ENCODE data around the gene STX8.
A peak's percentile ranks its signal among the peaks of the same experiment; 100 is the strongest.

STX8 gene

DNA sequence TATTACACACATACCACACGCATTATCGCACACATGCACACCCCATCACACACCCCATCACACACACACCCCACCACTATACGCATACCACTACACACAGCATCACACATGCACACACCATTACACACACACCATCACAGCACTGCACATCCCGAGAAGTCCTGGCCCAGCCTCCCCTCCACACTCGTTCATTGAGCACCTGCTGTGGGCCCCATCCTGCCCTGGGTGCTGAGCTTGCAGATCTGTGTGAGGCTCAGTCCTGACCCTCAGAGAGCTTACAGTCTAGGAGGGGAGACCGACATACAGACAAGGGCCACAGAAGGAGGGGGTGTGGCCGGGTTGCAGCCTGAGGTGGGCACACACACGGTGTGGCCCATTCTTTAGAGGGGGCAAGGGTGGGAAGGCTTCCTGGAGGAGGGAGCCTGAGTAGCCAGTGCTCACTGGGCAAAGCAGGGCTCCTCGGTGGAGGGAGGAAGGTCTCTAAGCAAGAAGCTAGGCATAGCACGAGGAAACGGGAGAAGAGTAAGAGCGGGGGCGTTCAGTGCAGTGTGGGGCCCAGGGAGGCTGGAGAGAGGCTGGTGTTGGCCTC, 347.7 kb downstream of the STX8 start:
- DNase-seq (ENCODE audit: low spot score), result no peak

DNA sequence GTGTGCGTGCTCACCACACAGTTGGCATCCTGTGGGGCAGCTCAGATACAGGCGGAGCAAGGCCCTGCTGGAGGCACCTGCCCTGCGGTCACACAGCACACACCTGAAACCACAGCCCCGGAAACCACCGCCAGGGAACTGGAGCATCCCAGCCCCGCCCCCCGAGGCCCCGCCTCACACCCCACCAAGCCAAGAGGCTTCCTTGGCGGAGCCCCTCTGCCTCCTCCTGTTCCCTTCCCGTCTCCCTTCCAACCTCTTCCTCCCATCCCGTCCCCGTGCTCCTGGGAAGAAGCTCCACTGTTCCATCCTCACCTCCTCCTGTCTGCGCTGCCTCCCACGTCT, 348.9 kb downstream of the STX8 start:
- no peak for DNase-seq (ENCODE audit: low spot score)

DNA sequence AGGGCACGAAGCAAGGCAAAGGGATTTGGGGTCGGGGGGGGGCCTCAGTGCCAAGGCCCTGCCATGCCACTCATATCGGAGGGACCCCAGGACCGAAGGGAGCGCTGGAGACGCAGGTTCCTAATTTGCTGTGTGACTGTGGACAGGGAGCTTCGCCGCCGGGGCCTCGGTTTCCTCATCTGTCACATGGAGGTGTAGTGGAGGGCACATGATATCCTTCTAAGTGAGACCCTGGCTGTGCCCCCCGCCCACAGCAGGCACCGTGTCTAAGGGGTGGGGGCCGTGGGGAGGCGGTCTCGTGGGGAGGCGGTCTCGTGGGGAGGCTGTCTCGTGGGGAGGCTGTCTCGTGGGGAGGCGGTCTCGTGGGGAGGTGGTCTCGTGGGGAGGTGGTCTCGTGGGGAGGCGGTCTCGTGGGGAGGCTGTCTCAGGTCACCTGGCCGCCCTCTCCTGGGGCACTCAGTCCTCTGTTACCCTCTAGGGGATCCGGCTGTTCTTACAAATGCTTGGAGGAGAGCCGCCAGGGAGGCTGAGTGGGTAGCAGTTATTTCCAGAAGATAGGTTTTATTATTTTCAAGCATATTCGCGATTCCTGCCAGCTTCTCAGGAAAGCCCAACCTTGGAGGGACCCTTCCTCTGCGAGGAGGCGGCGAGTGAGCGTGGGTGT, 349.4 kb downstream of the STX8 start:
- DNase-seq (ENCODE audit: low spot score), result no peak

DNA sequence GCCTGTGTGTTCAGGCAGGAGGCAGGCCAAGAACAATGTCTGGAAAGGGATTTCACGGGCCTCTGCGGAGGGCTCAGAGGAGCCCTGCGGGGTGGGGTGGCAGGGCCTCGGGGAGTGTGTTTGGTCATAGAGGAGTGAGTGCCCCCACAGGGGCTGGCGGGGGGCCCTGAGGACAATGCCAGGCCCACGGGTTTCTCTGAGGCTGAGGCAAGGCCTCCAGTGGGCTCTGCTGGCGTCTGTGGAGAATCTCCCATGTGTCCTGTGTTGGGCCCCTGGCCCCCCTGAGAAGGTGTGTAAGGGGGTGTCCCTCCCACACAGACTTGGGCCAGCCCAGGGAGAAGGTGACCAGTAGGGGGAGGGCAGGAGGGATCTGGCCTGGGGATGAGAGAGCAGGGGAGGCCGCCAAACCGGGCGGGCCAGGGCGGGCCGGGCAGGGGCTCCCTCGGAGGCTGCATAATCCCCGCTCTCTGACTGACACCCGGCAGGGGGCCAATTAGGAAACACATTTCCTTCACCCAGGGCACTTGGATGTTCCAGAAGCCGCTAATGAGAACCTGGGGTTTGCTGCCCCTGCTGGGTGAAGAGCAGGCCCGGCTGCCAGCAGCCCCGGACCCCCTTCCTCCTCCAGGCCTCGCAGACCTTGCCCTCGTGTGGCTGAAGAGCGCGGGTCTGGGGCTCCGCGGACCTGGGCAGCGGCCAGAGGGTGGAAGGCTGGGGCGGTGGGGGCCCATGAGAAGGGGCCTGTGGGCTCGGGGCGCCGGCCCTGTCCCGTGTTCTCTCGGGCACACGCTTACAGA, 350.1 kb downstream of the STX8 start:
- no peak for DNase-seq (ENCODE audit: low spot score)

DNA sequence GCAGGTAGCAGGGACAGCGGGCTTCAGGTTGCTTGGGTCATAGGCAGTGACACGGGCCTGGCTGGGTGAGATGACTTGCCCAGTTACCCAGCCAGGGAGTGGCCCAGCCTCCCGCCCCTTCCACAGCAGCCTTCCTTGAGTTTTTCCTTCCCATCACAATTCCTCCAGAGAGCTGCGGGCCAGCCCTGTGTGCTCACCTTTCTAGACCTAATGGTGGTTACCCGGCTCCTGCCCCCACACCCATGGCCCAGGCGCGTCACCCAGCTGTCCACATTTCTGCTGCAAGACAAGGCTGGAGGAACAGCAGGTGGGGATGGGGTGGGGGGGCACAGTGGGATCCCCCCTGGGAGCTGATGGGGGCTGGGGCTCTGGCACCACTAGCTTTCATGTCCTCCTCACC, 351.1 kb downstream of the STX8 start:
- DNase-seq (ENCODE audit: low spot score), result no peak

DNA sequence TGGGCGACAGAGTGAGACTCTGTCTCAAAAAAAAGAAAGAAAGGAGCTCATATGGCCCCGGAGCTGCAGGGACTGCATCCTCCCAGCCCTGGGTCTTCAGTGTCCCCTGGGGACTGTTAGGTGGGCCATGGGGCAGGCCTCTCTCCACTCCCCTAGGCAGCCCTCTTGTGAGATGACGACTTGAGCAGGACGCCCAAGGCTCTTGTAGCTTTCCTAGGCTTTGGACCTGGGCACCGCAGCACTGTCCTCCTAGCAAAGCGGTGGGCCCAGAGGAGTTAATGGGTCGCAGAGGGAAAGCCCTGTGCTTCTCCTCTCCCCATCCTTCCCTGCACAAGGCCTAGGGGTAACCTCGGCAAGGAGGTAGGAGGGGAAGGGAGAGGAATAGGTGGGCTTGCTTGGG, 352.1 kb downstream of the STX8 start:
- DNase-seq (ENCODE audit: low spot score), result no peak

DNA sequence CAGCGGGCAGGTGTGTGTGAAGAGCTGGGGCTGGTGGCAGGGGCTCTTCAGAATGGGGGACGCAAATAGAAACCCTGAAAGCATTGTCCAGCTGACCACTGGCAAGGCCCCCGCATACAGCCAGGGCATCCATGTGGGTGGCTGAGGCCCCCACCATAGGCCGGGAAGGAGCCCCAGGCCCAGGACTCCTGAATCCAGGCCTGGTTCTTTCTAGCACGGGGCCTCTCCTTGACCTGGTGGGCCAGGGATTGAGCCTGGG, 353.8 kb downstream of the STX8 start:
- DNase-seq (ENCODE audit: low spot score), result no peak

DNA sequence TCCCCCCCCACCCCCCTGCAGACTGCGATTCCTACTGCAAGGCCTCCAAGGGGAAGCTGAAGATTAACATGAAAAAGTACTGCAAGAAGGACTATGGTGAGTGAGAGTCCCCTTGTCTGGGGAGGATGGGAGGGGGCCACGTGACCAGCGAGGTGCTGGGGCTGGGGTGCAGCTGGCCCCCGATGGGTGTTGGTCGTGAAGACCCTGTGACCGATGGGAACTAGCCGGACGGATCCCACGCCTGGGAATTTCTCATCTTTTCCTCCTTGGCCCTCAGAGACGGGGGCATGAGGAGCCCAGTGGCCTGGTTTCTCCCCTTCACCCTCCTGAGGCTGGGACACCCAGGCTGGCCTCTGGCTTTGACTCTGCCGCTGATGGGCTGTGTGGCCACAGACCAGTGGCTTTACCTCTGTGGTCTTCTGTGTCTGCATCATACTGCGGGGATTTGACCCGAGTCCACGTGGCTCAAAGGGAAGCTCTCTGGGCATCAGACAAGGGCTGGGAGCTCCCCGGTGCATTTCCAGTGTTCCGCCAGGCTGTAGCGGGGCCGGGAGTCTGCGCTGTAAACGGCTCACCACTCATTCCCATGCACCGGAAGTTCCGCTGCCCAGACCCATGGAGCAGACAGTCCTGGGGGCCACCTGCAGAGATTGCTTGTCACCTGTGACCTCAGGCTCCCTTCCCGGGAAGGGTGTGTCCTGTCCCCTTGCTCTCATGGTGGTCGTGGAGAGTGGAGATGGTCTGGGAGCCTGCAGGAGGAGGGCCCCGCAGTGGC, 354.3 kb downstream of the STX8 start:
- DNase-seq (ENCODE audit: low spot score), result no peak

DNA sequence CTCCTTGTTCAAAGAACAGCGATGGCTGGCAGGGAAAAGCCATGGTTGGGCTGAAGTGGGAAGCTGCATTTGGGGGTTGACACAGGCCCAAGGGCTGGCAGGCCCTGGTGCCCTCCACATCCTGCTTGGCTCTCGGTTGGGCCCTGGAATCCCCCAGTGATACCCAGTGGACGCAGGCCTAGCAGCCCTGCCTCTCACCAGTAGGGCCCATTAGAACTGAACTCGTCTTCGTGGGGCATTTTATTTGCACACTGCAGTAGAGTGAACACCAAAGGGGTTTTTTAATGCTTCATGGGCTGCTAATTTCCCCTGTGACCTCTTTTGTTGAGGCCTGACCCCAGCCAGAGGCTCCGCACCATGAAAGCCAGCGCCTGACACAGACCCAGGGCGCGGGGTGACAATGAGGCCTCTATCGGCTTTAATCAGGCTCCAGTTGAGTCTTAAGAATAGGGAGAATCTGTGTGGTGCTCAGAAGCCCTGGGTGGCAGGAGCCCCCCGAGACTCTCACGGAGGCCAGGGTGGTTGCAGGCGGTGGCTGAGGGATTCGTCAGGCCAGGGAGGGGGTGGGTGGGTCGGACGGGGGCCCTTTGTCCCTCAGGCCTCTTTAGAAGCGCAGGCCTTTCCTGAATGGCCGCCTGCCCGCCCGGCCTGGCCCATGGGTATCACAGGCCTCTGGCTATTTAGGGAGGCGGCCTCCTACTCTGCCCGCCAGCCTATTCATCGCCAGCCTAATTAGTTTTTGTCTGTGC, 355.0 kb downstream of the STX8 start:
- DNase-seq (ENCODE audit: low spot score), result no peak

DNA sequence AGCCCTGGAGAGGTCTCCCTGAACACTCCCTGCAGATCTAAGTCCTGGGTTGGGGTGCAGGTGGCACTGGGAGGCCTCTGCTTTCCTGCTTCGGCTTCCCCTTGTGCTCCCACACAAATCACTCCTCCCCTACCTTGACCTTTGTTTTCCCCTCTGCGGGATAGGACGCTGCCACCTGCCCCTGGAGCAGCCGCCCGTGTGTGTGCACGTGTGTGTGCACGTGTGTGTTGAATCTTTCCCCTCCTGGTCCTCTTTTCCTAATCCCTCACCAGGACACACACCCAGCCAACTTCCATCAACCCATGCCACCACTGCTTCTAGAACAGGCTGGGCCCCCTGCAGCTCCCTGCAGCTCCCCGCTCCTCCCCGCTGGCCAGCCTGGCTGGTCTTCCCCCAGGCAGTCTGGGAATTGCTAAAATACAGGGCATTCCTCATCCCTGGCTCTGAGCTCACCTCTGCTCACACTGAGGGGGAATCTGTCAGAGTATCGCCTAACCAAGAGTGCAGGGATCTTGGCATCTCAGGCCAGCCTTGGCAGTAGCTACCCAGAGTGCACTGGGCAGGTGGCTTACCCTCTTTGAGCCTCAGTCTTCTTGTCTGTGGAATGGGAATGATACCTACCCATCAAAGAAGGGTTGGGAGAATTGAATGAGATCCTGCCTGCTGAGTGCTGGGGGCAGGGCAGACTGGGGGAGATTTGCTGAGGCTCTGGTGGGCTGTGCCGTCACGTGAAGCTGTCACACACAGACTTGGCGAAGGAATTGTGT, 355.8 kb downstream of the STX8 start:
- DNase-seq (ENCODE audit: low spot score), result no peak

DNA sequence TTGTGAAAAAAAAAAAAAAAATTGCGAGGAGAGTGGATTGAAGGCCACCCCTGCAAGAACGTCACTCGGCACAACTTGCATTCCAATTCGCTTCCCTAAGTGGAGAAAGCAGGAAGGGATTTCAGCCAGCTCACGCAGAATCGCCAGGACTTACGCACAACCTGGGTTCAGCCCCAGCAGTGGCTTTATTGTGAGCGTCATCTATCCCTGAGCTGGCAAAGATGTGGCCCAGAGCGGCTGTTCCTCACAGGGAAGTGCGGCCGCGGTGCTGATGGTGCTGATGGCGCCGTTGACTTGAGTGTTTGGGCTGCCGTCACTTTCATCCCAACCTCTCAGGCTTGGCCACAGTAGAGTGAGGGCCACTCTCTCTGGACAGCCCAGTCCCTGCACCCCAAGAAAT, 356.7 kb downstream of the STX8 start:
- no peak for DNase-seq (ENCODE audit: low spot score)

DNA sequence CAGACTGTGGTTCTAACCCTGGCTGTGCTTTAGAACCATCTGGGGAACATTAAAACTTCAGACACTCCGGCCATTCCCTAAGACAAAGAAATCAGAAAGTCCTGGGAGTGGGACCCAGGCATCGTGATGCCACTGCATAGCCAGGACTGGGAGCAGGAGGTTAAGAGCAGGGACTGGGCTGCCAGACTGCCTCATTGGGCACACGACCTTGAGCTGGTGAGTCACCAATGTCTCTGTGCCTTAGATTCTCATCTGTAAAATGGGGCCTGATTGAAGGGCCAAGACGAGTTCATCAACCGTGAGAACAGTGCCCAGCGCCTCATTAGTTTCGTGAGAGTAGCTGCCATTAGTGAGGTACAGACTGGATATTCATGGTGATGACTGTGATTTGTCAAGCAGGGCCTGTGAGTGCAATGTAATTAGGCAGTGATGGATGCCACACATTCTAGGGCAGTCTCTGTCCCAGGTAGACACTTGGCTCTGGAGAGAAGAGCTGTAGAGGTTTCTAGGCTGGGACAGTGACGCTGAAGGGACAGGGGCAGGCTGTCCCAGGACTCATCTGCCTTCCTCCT, 357.5 kb downstream of the STX8 start:
- no peak for DNase-seq (ENCODE audit: low spot score)

DNA sequence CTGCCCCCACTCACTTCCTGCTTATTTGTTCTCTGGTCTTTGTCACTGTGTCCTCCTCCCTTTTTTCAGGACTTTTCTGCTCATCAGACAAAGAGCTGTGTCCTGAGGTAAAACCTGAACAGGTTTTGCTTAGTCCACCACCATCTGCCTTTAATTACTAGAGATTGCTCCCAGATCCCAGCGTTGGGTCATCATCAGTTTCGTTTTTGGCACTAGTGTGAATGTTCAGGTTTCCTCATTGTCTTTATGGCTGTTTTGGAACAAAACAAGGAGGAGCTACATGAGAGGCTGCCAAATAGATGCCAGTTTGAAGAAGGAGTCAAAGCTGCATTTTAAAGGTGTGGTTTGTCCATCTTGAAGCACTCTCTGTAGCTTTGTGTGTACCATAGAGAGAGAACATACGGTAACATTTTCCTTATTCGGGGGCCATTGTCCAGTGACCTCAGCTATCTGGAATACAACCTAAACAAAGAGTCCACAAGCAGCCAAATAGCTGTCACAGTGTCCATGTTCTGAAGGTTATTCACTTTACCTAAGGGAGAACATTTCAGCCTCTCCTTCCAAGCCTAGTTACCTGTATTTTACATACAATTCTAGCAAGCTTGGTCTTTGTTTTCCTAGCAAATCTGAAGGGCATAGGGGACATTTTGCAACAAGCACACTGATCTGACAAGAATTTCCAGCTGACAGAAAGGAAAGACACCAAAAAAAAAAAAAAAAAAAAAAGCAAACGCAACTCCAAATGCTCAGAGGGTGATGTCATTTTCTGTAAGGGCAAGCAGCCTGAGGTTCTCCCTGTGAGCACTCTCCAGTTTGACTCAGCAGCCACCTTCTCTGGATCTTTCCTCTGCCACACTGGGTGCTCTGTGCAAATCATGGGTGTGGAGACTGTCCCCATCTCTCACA, 358.2 kb downstream of the STX8 start:
- DNase-seq (ENCODE audit: low spot score), result peak; percentile 58

DNA sequence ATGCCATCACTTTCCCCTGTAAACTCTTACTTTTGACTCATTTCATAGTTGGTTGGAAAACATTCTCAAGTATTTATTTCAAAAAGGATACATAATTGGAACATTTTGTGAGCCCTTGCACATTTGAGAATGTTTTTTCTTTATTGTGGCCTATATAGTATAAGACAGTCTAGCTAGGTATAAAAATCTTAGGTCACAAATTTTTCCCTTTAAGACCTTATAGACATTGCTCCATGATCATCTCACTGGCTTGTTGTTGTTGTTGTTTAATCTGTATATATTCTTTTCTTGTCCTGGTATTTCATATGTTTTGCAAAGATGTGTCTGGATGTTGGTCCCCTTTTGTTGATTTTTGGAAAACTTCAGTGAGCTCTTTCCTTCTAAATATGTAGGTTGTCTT, 360.2 kb downstream of the STX8 start:
- DNase-seq (ENCODE audit: low spot score), result no peak

DNA sequence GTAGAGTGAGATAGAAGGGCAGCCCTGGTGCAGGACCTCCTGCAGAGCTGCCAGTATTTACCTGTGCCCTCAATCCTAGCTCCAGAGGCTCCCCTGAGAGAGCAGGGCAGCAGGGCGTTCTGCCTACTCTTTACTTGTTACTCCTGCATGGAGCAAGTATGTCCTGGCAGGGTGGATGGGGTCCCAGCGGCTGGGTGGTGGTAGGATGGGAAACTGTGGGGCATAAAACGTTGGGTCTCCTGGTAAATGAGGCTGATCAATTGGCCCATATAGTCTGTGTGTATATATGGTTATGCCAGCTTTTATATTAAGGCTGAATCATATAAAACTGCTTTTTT, 362.3 kb downstream of the STX8 start:
- no peak for DNase-seq (ENCODE audit: low spot score)

DNA sequence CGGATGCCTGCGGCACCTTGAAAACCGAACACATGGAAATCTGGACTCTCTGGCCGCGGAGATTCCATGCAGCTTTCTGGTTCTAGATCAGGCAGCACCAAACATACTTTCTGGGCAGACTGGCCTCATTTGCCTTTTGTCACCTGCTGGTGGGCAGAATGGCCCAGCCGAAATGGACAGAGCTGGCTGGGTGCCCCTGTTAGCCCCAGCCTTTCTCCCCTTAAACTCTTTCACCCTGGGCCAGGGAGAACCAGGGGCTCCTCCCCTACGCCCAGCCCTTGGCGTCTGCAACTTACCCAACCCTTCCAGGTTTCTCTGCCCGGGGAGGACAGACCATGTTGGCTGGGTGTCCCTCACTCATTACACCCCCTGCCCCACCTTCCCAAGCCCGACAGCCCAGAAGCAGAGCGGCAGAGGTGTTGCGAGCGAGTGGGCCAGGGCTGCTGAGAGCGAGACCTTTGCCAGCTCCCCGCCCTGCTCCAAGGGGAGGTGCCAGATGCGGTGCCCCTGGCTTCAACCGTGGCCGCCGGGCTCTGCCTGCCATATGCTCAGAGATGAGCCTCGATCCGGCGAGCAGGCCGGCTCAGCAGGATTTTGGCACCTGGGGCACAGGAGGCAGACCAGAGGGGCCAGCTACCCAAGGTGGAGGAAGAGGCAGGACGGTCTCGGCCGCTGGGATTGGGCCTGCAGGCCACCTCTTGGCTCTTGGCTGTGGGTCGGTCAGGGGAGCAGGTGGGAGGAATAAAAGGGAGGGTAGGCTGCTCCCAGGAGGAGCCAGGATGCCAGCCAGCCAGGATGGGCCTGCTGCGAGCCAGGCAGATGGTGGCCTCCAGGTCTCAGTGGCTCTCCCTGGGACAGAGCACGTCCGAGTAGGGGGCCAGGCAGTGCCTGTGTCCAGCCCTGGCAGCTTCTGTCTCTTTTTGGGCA, 363.0 kb downstream of the STX8 start:
- DNase-seq (ENCODE audit: low spot score), result no peak

DNA sequence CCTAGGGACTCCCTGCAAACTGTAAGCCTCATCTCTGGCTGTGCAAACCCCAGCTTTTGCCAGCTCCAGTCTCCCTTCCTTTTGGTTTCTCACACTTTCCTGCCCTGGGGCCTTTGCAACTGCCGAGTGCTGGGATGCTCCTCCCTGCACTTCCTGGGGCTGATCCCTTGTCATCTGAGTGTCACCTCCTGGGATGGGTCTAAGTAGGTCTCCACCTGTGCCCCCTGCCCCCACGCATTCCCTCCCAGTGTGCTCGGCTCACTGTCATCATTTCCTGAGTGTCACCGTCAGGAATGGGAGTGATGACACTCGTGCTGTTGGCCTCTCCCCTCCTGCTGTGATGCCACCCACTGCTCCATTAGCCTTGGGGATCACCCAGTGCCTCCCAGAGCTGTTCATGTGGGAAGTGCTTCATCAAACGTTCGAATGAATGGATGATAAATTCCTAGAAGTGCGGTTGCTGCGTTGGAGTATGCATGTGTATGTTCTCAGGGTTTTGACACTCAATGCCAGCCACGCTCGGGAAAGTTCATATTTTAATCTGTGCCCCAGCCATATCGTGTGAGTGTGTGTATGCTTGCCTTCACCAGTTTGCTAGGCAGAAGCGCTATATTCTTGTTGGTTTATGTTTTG, 364.4 kb downstream of the STX8 start:
- DNase-seq (ENCODE audit: low spot score), result no peak

DNA sequence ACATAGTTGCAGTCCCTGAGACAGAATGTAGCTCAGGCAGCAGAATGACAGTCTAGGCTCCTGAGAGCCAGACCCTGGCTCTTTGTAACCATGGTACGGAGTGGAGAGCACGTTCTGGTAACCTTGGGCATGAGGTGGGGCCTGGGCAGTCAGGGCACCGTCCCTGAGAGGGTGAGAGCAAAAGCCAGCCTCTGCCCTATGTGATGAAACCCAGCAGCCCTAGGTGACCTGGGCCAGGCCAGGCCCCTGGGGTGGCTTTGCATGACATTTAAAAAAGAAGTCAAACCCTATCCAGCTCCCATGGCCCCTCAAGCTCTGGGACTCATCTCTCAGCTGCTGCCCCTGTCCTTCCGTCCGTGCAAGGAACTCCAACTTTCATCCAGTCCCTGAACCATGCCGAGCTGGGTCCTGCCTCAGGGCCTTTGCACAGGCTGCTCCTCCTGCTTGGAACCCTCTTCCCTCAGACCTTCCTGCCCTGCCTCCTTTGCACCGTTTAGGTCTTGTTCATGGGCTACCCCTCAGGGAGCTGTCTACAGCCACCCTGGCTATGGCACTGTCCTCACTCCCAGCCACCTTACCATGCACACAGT, 365.7 kb downstream of the STX8 start:
- DNase-seq (ENCODE audit: low spot score), result no peak

Measured in kidney tubule cell (primary cell).